ENCODE data around the gene NRARP.
A peak's percentile ranks its signal among the peaks of the same experiment; 100 is the strongest.

Gene NRARP

GRCh38 chr9:137297966-137298365, 4.1 kb downstream of the NRARP start:
- DNase-seq = no peak

- no peak for DNase-seq
Observed at GRCh38 chr9:137296670-137297664, 5.1 kb downstream of the NRARP start.

GRCh38 chr9:137295849-137296669, 6.0 kb downstream of the NRARP start:
- no peak for DNase-seq

GRCh38 chr9:137295238-137295811, 6.7 kb downstream of the NRARP start:
- DNase-seq = peak; percentile 74

GRCh38 chr9:137294681-137295237, 7.3 kb downstream of the NRARP start:
- no peak for DNase-seq

- DNase-seq = no peak
Observed at GRCh38 chr9:137294091-137294680, 7.9 kb downstream of the NRARP start.

- no peak for DNase-seq
Observed at GRCh38 chr9:137293482-137294090, 8.5 kb downstream of the NRARP start.

GRCh38 chr9:137293094-137293481, 9.0 kb downstream of the NRARP start:
- no peak for DNase-seq

GRCh38 chr9:137286975-137287383, 15.1 kb downstream of the NRARP start:
- no peak for DNase-seq

- DNase-seq = no peak
Observed at GRCh38 chr9:137281345-137282116, 20.5 kb downstream of the NRARP start.

- no peak for DNase-seq
Observed at GRCh38 chr9:137280474-137281344, 21.4 kb downstream of the NRARP start.

- DNase-seq = no peak
Observed at GRCh38 chr9:137279741-137280473, 22.2 kb downstream of the NRARP start.

GRCh38 chr9:137278721-137279711, 23.1 kb downstream of the NRARP start:
- no peak for DNase-seq

GRCh38 chr9:137278061-137278701, 23.9 kb downstream of the NRARP start:
- no peak for DNase-seq

GRCh38 chr9:137277329-137278041, 24.6 kb downstream of the NRARP start, which contains the start of gene TOR4A:
Gene TOR4A (plus strand): TSS chr9:137277726. CDS start chr9:137278690, 964 bp downstream.
- peak; percentile 66 for DNase-seq

- DNase-seq = no peak
Observed at GRCh38 chr9:137276473-137277328, 25.4 kb downstream of the NRARP start.
